Keratinocyte (primary cell): ENCODE data around the gene MYLIP.

ENCODE experiments used
- CTCF ChIP-seq, 3 experiments: IDR thresholded peaks in 1 of 3; conservative IDR thresholded peaks in 1 of 3; optimal IDR thresholded peaks in 1 of 3; 2 replicates in 2 of 3; 3 replicates in 1 of 3; pipeline versions ENCODE3 to v1.5.1; 2011; ENCODE audit warnings: low read length in 3 of 3, mild to moderate bottlenecking in 3 of 3, moderate library complexity in 2 of 3, control low read depth in 1 of 3, inconsistent platforms in 1 of 3; ENCODE audit not compliant: insufficient read depth in 2 of 3; ENCODE audit errors: extremely low read depth in 1 of 3
- EZH2 ChIP-seq: IDR thresholded peaks from one replicate; pipeline ENCODE4 v1.6.1; 2012; ENCODE audit warnings: inconsistent platforms, mild to moderate bottlenecking, low read length, moderate library complexity

GRCh38 chr6:16146028-16146427, 17.1 kb downstream of the MYLIP start:
- TF ChIP-seq CTCF (optimal IDR thresholded peaks at IDR 0.05 in 1 of 3, IDR thresholded peaks at IDR 0.05 in 1 of 3, conservative IDR thresholded peaks at IDR 0.05 in 1 of 3; ENCODE audit: extremely low read depth in 1 of 3, insufficient read depth in 2 of 3, low read length in 3 of 3) (no peak), EZH2 (no peak)
